Hematopoietic multipotent progenitor cell treated with erythropoietin and hydrocortisone succinate and interleukin-3 and kit ligand, for 15 days (in vitro differentiated cells): ENCODE data around the gene IFNA5.
A peak's percentile ranks its signal among the peaks of the same experiment; 100 is the strongest.

Experiments used
- DNase-seq: peaks from one replicate; pipeline ENCODE4 v3.0.0-alpha.2; 2015; ENCODE audit warnings: low spot score

The IFNA5 gene

DNA sequence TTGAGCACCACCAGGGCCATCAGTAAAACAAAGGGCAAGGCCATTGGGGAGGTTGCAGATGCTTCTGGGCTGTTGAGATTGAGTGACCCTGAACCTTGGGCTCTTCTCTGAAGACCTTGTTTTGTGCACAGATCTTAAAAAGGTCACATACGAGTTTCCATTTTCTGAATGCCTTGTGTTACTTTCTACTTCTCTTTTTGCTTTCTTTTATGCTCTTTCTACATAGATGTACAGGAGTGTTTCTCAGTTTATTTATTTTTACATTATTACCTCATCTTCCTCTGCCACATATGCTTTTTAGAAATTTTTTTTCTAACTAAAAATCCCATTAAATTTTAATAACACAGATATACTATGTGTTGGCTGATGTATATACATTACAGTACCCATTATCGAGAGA is at the start of gene IFNA5:
TSS of gene IFNA5 (minus strand) at position 101 of the 400 bp plus-strand sequence. CDS start at position 44, 57 bp downstream.
- no peak for DNase-seq

DNA sequence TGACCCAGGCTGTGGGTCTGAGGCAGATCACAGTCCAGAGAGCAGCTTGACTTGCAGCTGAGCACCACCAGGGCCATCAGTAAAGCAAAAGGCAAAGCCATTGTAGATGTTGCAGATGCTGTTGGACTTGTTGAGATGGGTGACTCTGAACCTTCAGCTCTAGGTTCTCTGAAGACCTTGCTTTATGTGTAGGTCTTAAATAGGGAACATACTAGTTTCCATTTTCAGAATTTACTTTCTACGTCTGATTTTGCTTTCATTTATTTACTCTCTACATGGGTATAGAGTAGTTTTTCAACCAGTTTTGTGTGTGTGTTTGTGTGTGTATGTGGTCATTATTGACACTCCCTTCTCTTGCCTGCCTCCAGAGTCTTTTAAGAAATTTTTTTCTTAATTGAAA is 45.7 kb upstream of the IFNA5 start, which contains the start of gene IFNA6:
TSS of gene IFNA6 (minus strand) at position 101 of the 400 bp plus-strand sequence. CDS start at position 101, 0 bp downstream.
- DNase-seq = no peak

DNA sequence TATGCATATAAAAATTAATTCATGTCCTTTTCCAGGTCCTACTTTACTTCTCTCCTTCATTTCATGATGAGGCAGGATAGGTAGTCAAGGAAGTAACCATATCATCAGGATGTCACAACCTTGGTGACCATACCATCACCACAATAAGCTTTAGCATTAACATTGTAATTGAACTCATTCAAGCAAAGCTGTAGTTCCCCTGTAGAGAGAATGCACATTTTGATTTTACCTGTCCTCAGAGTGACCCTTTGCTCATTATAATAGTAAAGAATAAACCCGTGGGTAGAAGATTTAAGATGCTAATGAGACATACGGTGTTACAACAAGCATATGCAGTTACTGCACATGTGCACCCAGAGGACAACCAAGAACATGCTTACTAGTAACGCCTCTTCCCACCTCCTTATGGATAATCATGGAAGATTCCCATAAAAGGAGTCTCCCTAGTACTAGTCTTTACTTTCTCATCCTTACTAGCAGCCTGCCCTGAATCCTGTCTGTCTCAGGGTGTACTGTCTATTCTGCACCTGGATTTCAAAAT is 43.4 kb upstream of the IFNA5 start:
- DNase-seq = no peak

DNA sequence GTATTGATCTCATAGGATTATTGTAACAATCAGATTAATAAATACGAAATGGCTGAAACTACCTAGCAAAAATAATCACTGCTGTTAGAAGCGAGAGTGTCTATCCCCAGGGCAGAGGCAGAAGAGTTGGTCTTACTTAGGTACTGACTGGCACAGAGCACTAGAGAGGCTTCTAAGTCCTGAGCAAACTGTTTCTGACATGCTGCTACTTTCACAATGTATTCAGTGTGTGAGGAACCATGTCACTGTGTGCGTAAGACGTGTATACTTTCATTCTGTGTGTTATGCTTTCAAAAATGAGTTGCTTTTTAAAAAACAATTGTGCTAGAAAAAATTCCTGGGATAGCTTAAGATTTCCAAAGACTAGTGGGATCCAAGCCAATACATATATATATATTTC is 35.6 kb upstream of the IFNA5 start:
- DNase-seq = no peak

DNA sequence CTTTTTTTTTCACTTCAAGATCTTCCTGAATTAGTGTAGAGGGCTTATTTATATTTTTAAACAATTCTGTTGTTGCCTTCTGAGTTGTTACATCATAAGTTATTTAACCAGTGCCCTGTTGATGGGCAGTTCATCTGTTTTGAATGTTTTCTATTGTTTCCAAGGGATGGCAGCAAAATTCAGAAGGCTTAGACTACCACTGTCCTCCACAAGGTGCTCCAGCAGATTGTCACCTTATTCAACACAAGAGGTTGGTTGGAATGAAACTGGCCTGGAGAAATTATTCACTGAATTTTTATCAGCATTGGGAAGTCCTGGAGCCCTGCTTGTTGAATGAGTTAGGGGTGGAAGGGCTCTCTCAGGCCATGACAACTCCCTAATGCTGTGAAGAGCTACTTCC is 31.3 kb upstream of the IFNA5 start:
- DNase-seq = no peak

DNA sequence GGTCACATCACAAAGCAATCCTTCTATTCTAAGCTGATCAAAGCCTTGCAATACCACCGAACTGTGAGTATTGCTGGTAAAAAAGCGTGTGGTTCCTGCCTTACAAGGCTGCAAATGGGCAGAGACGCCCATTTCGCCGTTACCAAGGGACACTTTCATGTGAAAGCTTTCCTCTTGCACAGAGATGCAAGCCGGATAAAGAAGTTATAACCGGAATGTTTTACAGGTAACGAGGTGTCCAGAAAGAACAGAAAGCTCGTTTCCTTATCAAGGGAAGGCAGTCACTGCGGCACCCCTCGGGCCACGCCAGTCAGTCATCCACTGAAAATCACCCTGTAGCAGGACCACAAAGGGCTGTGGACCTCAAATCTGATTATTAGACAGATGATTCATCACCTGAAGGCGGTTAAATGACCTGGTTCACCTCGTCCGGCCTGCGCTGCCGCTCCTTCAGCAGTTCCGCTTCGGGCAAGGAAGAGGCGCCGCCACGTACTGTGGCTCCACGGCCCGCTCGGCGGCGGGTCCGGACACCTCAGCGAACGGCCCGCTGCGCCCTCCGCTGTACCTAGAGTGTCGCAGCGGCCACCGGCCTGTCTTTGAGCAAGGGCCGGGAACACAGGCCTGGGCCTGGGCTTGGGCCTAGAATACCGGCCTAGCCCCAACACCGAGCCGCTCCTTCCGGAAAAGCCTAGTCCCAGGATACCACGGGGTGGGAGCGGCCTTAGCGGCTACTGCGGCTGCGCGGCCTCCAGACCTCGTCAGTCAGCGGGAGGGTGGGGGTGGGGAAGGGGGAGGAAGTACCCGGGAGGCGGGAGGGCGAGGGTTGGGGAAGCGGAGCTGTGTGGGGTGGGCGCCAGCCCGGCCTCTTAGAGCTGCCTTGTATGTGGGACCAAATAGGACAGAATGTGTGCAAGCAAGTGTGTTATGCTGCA is 29.9 kb upstream of the IFNA5 start, which contains the start of gene KLHL9:
TSS of gene KLHL9 (minus strand) at position 704 of the 932 bp plus-strand sequence. CDS start at position 159, 545 bp downstream.
- DNase-seq = peak; percentile 84

DNA sequence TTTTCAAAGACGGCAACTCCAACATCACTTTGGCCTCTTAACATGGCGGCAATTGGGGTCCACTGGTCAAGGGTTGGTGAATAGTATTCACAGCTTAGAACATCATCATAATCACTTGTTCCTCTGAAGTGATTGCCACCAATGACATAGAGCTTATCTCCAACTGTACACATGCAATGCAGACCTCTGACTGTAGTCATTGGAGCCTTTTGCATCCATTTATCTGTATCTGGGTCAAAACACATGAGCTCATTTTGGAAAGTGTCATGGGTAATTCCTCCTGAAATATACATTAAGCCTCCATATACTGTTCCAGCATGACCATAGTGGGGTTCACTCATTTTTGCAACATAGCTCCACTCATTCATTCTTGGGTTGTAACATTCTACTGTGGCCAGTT is 28.1 kb upstream of the IFNA5 start:
- DNase-seq = peak; percentile 22

DNA sequence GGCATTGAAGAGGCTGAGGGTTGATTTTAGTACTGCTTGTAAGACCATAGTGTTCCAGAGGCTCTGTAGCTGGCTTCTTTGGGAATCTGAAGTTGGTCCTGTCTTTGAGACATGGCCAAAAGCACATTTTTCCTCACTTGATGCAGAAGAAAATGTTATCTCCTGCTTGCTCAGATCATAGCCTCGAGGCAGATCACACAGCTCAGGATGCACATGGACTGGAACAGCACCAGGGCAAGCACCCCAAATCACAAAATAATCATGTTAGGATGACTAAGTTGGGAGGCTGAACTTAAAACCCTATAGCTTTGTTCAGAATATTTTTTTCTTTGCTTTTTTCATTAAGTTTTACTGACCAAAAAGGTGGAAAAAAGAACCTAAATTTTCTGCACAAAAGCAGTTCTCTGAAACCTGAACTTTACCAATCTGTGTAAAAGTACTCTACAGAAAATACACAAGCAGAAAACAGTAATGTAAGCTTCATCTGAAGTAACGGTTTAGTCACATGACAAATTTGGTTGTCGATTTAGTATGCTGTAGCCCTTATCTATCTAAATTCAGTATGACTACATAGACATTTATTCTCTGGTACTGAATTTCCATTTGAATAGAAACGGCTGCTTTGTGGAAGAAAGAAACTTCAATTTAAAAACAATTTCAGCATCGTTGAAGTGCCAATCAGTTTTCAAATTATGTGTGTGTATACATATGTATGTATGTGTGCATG is 26.7 kb upstream of the IFNA5 start:
- DNase-seq = no peak

DNA sequence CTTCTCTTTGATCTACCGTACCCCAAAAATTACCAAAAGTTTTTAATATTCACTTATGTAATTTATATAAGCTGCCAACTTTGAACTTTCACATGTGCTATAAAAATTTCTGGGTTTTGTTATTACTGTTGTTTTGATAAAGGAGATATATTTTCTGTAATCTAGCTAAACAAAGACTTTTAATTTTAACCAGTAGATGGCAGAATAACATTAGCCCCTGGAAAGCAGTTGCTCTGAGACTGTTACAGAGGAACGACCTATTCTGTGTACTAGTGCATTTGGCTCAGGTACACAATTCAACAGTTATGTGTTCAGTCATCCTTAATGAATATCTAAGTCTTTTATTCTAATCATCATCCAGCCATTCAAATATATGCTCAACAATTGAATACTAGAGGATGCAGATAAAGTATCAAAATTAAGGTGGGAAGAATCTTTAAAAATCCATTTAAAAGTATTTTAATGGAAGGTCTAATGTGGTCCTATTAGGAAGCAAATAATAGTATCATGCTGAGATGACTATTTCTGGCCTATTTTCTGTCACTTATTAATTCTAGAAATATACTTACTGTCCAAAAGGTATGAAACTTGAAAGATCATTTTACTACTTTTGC is 21.5 kb upstream of the IFNA5 start:
- DNase-seq = peak; percentile 65

DNA sequence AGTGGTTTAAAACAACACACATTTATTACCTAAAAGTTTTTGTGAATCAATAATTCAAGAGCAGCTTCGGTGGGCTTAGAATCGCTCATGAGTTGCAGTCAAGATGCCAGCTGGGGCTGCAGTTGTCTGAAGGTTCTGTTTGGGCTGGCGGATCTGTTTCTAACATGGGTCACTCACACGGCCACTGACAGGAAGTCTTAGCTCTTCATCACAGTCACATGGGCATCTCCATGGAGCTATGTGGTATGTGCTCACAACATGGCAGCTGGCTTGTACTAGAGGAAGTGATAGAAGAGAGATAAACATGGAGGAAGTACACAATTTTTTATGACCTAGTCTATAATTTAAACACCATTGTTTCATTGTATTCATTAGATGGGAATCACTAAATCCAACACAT is 18.9 kb upstream of the IFNA5 start:
- DNase-seq = no peak

DNA sequence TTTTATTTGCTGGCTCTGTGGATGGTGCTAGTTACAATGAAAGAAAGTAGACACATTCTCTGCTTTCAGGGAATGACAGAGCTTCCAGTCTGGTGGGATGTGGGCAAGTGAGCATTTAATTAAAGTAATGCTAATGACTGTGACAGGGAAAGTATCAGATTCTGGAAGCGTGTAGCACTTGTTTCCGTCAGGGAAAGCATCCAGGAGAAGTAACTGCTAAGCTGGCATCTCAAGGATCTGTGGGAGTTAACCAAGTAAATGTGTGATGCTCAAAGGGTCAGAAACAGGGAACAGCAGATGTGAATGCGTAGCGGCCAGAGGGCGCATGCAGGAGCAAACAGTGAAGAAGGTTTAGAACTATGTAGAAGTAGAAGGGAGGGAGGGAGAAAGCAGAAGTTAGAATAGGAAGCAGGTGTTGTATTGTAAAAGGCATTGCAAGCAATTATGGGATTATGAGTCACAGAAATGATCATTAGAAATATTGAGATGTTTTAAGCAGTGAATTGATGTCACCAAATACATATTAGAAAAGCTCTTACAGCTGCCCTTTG is 17.9 kb upstream of the IFNA5 start:
- no peak for DNase-seq

DNA sequence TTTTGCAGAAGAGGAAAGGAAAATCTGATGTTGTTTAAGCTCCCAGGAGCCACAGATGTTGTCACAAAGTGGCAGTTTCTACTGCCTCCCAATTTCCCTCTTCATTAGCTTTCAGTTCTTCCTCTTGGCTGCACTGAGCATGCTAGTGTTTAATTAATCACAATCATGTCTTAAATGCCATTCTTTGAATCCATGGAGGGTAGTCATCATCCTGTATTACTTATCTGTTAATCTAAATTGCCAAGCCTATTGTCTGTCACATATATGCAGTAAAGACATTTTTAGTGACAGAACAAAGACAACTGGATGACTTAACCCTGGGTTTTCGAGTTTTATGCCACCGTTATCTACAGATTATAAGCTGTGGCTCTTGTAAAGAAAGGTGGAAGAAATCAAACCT is 15.4 kb upstream of the IFNA5 start:
- DNase-seq = no peak

DNA sequence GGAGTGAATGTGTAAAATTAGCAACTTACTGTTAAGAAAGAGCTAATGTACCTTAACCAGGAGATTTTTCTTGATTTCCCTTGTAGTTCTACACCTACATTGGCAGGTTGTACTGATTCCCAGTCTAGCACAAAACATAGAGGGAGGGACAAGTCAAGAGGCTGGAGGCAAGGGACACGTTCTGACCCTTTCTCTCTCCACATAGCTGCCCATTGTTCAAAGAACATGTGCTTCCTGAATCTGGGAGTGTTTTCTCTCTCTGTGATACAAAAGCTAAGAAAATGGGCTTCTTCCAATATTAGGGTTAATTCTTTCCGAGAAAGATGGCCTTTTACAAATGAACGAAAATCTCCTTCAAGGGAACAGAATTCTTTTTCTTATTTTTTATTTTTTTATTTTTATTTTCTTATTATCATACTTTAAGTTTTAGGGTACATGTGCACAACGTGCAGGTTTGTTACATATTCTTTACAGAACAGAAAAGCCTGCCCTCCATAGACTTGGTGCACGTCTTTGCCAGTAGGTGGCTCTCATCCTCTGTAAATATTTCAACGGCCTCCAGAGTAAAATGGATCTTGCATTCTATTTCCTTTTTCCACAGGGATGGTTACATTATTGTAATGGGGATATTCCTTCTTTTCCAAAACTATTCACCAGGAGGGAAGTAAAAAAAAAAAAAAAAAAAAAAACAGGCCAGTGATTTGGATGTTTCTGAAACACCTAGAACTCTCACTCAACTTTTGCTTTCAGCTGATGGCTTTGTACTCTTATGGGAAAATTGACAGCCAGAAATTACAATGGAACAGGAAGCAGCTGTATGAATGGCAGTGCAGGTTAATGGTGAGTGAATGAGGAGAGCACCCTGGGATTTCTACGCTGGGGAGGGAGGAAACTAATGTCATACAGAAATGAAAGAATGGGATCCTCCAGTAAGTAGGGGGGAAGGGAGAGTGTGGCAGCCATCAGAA is 13.1 kb upstream of the IFNA5 start:
- DNase-seq = peak; percentile 45

DNA sequence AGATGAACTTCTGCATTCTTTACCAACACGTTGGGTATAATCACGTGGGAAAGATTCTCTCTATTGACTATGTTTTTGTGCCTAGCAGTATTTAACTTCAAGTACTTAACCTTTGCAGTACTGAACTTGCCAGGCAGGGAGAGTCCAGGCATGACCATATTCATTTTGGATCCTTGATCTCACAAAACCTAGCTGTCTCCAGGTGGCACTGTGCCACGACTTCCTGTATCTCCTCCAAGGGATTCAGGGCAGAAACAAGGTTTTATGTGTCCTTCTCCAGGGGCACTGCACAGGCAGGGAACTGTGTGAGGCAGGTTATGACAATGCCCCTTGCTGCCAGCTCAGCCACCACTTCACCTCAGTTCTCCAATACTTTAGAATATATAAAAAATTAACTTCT is 11.7 kb upstream of the IFNA5 start:
- no peak for DNase-seq

DNA sequence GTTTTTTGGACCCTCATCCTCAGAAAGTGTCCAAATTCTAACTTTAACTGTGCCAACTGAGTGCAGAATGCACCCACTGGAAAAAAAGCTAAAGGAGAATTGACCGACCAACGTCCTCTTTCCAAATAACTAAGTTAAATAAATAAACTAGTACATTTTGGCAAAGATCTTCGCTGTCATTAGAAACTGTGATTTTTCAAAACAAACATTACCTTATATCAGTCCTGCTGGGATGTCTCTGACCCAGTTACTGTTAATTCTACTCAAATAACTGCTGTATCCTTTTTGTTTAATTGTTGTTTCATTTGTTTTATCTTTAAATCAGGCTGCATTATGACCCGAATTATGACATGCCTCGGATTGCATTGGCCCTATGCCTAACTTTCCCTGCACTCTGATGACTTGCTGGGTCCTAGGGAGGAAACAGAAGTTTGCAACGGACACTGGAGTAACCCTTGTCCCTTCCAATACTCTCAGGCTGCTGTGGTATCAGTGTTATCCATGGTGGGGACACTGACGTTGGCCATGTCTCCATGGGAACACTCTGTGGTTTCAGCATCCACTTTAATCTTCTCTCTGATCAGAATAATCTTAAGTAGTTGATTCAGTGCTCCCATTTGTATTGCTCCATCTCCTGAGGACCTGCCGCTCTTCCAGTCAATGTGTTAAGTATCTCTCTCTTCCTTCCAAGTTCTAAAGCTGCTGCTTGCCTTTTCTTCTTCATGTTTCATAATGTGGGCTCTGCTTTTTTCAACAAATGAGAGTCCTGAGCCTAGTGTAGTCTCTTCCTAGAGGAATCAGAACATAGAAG is 11.1 kb upstream of the IFNA5 start:
- no peak for DNase-seq

DNA sequence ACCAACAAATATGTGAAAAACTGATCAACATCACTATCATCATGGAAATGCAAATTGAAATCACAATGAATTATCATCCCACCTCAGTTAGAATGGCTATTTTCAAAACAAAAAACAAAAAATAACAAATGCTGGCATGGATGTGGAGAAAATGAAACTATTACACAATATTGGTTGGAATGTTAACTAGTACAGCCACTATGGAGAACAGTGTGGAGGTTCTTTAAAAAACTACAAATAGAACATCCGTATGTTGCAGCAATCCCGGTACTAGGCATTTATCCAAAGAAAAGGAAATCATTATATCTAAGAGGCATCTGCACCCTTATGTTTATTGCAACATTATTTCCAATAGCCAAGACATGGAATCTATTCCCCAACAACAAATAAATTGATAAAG is 9.0 kb upstream of the IFNA5 start:
- no peak for DNase-seq

DNA sequence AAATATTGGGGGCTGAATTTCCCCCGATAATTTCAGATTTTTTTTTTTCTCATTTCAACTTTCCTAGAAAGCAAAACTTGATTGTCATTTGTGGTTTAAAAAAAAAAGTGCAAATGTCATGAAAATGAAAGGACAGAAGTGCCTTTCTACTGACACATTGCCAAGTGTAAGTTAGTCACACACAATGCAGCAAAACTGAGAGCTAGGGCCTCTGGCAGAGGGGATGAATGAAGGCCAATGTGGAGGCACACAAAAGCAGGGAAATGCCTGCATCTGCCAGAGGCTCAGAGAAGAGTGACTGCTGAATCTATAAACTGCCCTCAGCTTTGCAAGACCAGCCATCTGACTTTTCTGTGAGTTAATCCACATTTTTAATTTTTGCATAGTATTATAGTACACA is 6.8 kb upstream of the IFNA5 start:
- DNase-seq = no peak

DNA sequence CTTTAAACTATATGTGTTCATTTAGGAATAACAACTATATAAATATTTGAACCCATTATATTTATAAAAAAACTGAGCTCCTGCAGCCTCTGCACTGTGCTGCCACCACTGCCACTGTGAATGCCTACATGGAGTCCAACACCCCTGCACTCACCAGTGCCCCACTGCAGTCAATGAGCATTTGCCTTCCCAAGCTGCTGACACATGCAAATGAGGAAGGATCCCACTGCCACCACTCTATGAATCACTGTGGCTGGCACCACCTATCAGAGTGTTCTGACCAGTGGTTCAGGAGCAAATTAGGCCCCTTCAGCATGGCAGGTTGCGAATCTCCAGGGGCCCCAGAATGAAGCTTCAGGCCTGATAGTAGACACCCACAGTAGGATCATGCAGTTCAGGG is 9.1 kb downstream of the IFNA5 start:
- DNase-seq = no peak

DNA sequence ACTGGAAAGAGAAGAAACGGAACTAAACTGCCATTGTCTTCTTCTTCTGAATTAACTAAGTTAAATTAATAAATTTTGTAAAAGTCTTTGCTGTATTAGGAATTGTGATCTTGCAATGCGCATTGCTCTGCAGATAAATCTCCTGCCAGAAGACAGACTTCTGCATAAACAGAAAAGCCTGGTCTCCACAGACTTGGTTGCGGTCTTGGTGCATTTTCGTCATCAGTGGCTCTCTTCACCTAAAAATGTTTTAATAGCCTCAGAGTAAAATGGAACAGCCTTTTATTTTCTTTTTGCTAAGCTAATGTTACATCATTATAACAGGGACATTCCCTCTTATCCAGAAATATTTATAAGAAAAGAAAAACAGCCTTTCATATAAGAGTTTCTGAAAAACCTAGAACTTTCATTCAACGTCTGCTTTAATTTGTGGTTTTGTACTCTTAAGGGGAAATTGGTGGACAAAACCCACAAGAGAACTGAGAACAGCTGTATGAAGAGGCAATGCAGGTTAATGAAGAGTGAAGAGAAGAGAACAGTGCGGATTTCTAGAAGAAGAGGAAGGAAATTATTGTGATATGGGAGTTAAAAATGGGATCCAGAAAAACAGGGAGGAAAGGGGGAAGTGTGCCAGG is 10.1 kb downstream of the IFNA5 start:
- no peak for DNase-seq
